Neutrophil (primary cell): ENCODE measurements around the gene ANKS1A.

Experiments used
- H3K27ac ChIP-seq: fragments of 200-600 bp; sonication (generic); 2 replicates; pipeline ENCODE4 v1.5.1; 2016; ENCODE audit warnings: mild to moderate bottlenecking, moderate library complexity
- H3K27me3 ChIP-seq: fragments of 200-600 bp; sonication (generic); 2 replicates; pipeline ENCODE4 v1.6.0; 2016; ENCODE audit warnings: mild to moderate bottlenecking
- H3K36me3 ChIP-seq: fragments of 200-600 bp; sonication (generic); 2 replicates; pipeline ENCODE4 v1.5.1; 2017
- H3K4me1 ChIP-seq, 2 experiments: fragments of 200-600 bp in 1 of 2; sonication (generic) in 1 of 2; 1 replicate in 1 of 2; 2 replicates in 1 of 2; pipeline versions ENCODE4 v1.5.1 to v1.6.1; 2013 to 2016; ENCODE audit warnings: low read depth in 1 of 2, low read length in 1 of 2, mild to moderate bottlenecking in 1 of 2, moderate library complexity in 1 of 2; ENCODE audit not compliant: control insufficient read depth in 1 of 2, insufficient read depth in 1 of 2
- H3K4me3 ChIP-seq, 2 experiments: fragments of 200-600 bp in 1 of 2; sonication (generic) in 1 of 2; 1 replicate in 1 of 2; 2 replicates in 1 of 2; pipeline ENCODE4 v1.5.1; 2013 to 2016; ENCODE audit warnings: low read depth in 1 of 2, low read length in 1 of 2, mild to moderate bottlenecking in 1 of 2, moderate library complexity in 1 of 2
- H3K9me3 ChIP-seq: fragments of 200-600 bp; sonication (generic); 2 replicates; pipeline ENCODE4 v1.5.1; 2016
- CTCF ChIP-seq: fragments of 200-600 bp; sonication (generic); IDR thresholded peaks from 2 replicates; pipeline ENCODE4 v1.5.1; 2016; ENCODE audit warnings: antibody characterized with exemption

ANKS1A gene

GRCh38 chr6:35059596-35060345 is 170.7 kb downstream of the ANKS1A start:
- Histone ChIP-seq H3K4me3 (no peak overlapping the region), H3K36me3 (peaks cover 97% of the 10 kb centered on the region), H3K27me3 (no peaks in the 10 kb centered on the region), H3K4me1 (no peaks in the 10 kb centered on the region), H3K27ac (no peak overlapping the region), H3K9me3 (no peaks in the 10 kb centered on the region)
- TF ChIP-seq CTCF = no peak

- TF ChIP-seq CTCF = no peak
- Histone ChIP-seq H3K4me3 (no peak overlapping the region), H3K27me3 (no peaks in the 10 kb centered on the region), H3K4me1 (no peaks in the 10 kb centered on the region), H3K36me3 (peaks cover 100% of the 10 kb centered on the region), H3K9me3 (no peaks in the 10 kb centered on the region), H3K27ac (no peak overlapping the region)
Measured at GRCh38 chr6:35061102-35061615, 172.1 kb downstream of the ANKS1A start.

GRCh38 chr6:35061651-35062410 is 172.8 kb downstream of the ANKS1A start:
- Histone ChIP-seq H3K36me3 (peaks cover 100% of the 10 kb centered on the region), H3K27ac (no peak overlapping the region), H3K4me1 (no peaks in the 10 kb centered on the region), H3K4me3 (no peak overlapping the region), H3K27me3 (no peaks in the 10 kb centered on the region), H3K9me3 (no peaks in the 10 kb centered on the region)
- TF ChIP-seq CTCF = no peak

GRCh38 chr6:35062676-35063574 is 173.9 kb downstream of the ANKS1A start:
- no peak for TF ChIP-seq CTCF
- Histone ChIP-seq H3K4me1 (no peaks in the 10 kb centered on the region), H3K4me3 (no peak overlapping the region), H3K9me3 (no peaks in the 10 kb centered on the region), H3K36me3 (peaks cover 97% of the 10 kb centered on the region), H3K27me3 (no peaks in the 10 kb centered on the region), H3K27ac (no peak overlapping the region)

- no peak overlapping the region for H3K4me3 ChIP-seq
- no peak overlapping the region for H3K27ac ChIP-seq
- no peaks in the 10 kb centered on the region for H3K27me3 ChIP-seq
- H3K4me1 ChIP-seq = no peaks in the 10 kb centered on the region
- no peaks in the 10 kb centered on the region for H3K9me3 ChIP-seq
- H3K36me3 ChIP-seq = peaks cover 97% of the 10 kb centered on the region
- no peak for TF ChIP-seq CTCF
Measured at GRCh38 chr6:35063701-35064280, 174.7 kb downstream of the ANKS1A start.
